ENCODE data around the gene RBM4B.
"Not testable (repeated sequence)": the region's sequence is repeated elsewhere in the genome, so short reads cannot be mapped to it uniquely, and the experiment has no call there.

The RBM4B gene

GRCh38 chr11:66677599-66678375, at the start of gene RBM4B:
Gene RBM4B, minus strand, starts transcription at chr11:66677887. Its CDS starts 808 bp downstream, at chr11:66677079.
- DNase-seq, result peak; percentile 79 to 98 (median 93)

GRCh38 chr11:66725647-66726046, 48.0 kb upstream of the RBM4B start:
- DNase-seq, result no peak

GRCh38 chr11:66725114-66725513, 47.4 kb upstream of the RBM4B start:
- DNase-seq, result no peak

- DNase-seq, result not testable (repeated sequence)
These were observed 46.5 kb upstream of the RBM4B start for GRCh38 chr11:66724167-66724566.

- DNase-seq, result no peak
These were observed 46.0 kb upstream of the RBM4B start for GRCh38 chr11:66723693-66724092.

GRCh38 chr11:66722745-66723651, 45.3 kb upstream of the RBM4B start:
- DNase-seq, result no peak

GRCh38 chr11:66721939-66722338, 44.3 kb upstream of the RBM4B start:
- no peak for DNase-seq

GRCh38 chr11:66720899-66721470, 43.3 kb upstream of the RBM4B start:
- DNase-seq, result no peak

- DNase-seq, result peak in 14 of 56 donors; percentile 3 to 58 (median 36)
These were observed 42.7 kb upstream of the RBM4B start for GRCh38 chr11:66720223-66720898.

GRCh38 chr11:66719111-66719872, 41.6 kb upstream of the RBM4B start:
- DNase-seq, result no peak

GRCh38 chr11:66718320-66718971, 40.8 kb upstream of the RBM4B start:
- DNase-seq, result no peak

- no peak for DNase-seq
These were observed 40.2 kb upstream of the RBM4B start for GRCh38 chr11:66717925-66718319.

- no peak for DNase-seq
These were observed 39.3 kb upstream of the RBM4B start for GRCh38 chr11:66716996-66717395.

- DNase-seq, result no peak
These were observed 37.8 kb upstream of the RBM4B start for GRCh38 chr11:66715346-66716085.

- no peak for DNase-seq
These were observed 36.2 kb upstream of the RBM4B start for GRCh38 chr11:66713746-66714480.

GRCh38 chr11:66710384-66710930, 32.8 kb upstream of the RBM4B start:
- DNase-seq, result peak in 1 of 56 donors; percentile 16

GRCh38 chr11:66708701-66709100, 31.0 kb upstream of the RBM4B start:
- no peak for DNase-seq

- no peak for DNase-seq
These were observed 30.4 kb upstream of the RBM4B start for GRCh38 chr11:66708094-66708493.
